ENCODE data around the gene DOC2A.
A peak's percentile ranks its signal among the peaks of the same experiment; 100 is the strongest.

Gene DOC2A

GRCh38 chr16:30049871-30050270, 39.0 kb upstream of the DOC2A start:
- Histone ChIP-seq H3K4me3 (ENCODE audit: low read depth, low read length) (no peak overlapping the region), H3K9me3 (ENCODE audit: control insufficient read depth, insufficient read depth, low read depth, low read length) (no peaks in the 10 kb centered on the region), H3K36me3 (ENCODE audit: control insufficient read depth in 2 of 2, insufficient read depth in 1 of 2, low read length in 2 of 2) (no peaks in the 10 kb centered on the region), H3K27ac (ENCODE audit: extremely low read depth, low read depth, low read length) (no peak overlapping the region), H3K4me1 (ENCODE audit: control insufficient read depth, insufficient read depth, low read length) (0 out of 2 replicates have a peak, but pooled peaks cover 3% of the 10 kb centered on the region)
- POLR2A ChIA-PET: no interaction called here
- TF ChIP-seq PRDM10 (tag by site-specific recombination; IDR thresholded peaks at IDR 0.05) (no peak), ZNF76 (tag by site-specific recombination; IDR thresholded peaks at IDR 0.05; ENCODE audit: borderline replicate concordance, low read depth) (no peak), ZNF10 (tag by site-specific recombination; IDR thresholded peaks at IDR 0.05) (no peak), SP2 (tag by site-specific recombination; IDR thresholded peaks at IDR 0.05) (no peak), ZBTB6 (tag by site-specific recombination; IDR thresholded peaks at IDR 0.05) (no peak), ZBTB7A (tag by site-specific recombination; IDR thresholded peaks at IDR 0.05; ENCODE audit: low read depth) (no peak), ZNF433 (tag by site-specific recombination; IDR thresholded peaks at IDR 0.05; ENCODE audit: low read depth) (no peak), HOXD13 (CRISPR knock-in tag; IDR thresholded peaks at IDR 0.05; ENCODE audit: borderline replicate concordance) (no peak)
- CTCF ChIA-PET: interaction anchor here (1.1 kb wide), 2 partner anchors 42 to 61 kb away, joined by 3 read pairs; no protein-coding TSS in a partner anchor

- POLR2A ChIA-PET: interaction anchor here (0.7 kb wide), 1 partner anchor 24 kb away, joined by 4 read pairs; no protein-coding TSS in a partner anchor
- CTCF ChIA-PET: interaction anchor here (0.7 to 1.8 kb wide), 4 partner anchors 9 to 67 kb away, joined by 3 to 6 read pairs (median 4); partner anchors contain the start of genes ALDOA, GDPD3 and TBX6
- H3K36me3 ChIP-seq (ENCODE audit: control insufficient read depth in 2 of 2, insufficient read depth in 1 of 2, low read length in 2 of 2): no peaks in the 10 kb centered on the region
- no peak overlapping the region for H3K27ac ChIP-seq (ENCODE audit: extremely low read depth, low read depth, low read length)
- TF ChIP-seq ZNF664 (tag by site-specific recombination; IDR thresholded peaks at IDR 0.05): peak; percentile 82; the same call in 1 of the 2 replicates
- TF ChIP-seq MZF1 (tag by site-specific recombination; IDR thresholded peaks at IDR 0.05; ENCODE audit: borderline replicate concordance): no peak
- TF ChIP-seq ZNF596 (tag by site-specific recombination; IDR thresholded peaks at IDR 0.05): no peak
- peak; percentile 79; the same call in 1 of the 2 replicates for TF ChIP-seq ZNF768 (tag by site-specific recombination; IDR thresholded peaks at IDR 0.05)
- H3K9me3 ChIP-seq (ENCODE audit: control insufficient read depth, insufficient read depth, low read depth, low read length): no peaks in the 10 kb centered on the region
- no peaks in the 10 kb centered on the region for H3K4me1 ChIP-seq (ENCODE audit: control insufficient read depth, insufficient read depth, low read length)
- H3K4me3 ChIP-seq (ENCODE audit: low read depth, low read length): no peak overlapping the region
Measured at GRCh38 chr16:30046588-30046987, 35.8 kb upstream of the DOC2A start.

- ChIA-PET CTCF (no interaction called here), POLR2A (no interaction called here)
- H3K27ac ChIP-seq (ENCODE audit: extremely low read depth, low read depth, low read length): no peak overlapping the region
- TF ChIP-seq CTCF (tag by site-specific recombination; IDR thresholded peaks at IDR 0.05): no peak
- no peak for TF ChIP-seq PRDM2 (tag by site-specific recombination; IDR thresholded peaks at IDR 0.05; ENCODE audit: borderline replicate concordance)
- TF ChIP-seq ZNF473 (tag by site-specific recombination; IDR thresholded peaks at IDR 0.05): no peak
- no peak for TF ChIP-seq ZNF2 (tag by site-specific recombination; IDR thresholded peaks at IDR 0.05)
- TF ChIP-seq ZNF561 (tag by site-specific recombination; IDR thresholded peaks at IDR 0.05; ENCODE audit: borderline replicate concordance): no peak
- TF ChIP-seq SALL2 (tag by site-specific recombination; IDR thresholded peaks at IDR 0.05; ENCODE audit: borderline replicate concordance): no peak
- TF ChIP-seq SP2 (tag by site-specific recombination; IDR thresholded peaks at IDR 0.05): no peak
- no peak for TF ChIP-seq ZNF138 (tag by site-specific recombination; IDR thresholded peaks at IDR 0.05; ENCODE audit: borderline replicate concordance)
Measured at GRCh38 chr16:30046178-30046577, 35.4 kb upstream of the DOC2A start.

More at GRCh38 chr16:30046178-30046577, 35.4 kb upstream of the DOC2A start:
- no peaks in the 10 kb centered on the region for H3K4me1 ChIP-seq (ENCODE audit: control insufficient read depth, insufficient read depth, low read length)
- no peak overlapping the region for H3K4me3 ChIP-seq (ENCODE audit: low read depth, low read length)
- no peaks in the 10 kb centered on the region for H3K9me3 ChIP-seq (ENCODE audit: control insufficient read depth, insufficient read depth, low read depth, low read length)
- no peaks in the 10 kb centered on the region for H3K36me3 ChIP-seq (ENCODE audit: control insufficient read depth in 2 of 2, insufficient read depth in 1 of 2, low read length in 2 of 2)
